Vagina (tissue), 2 donors: ENCODE data around the gene PCDH19.

Experiments
- POLR2A ChIP-seq, 2 donors: fragments of 450-650 bp; IDR thresholded peaks; one replicate each; pipeline ENCODE4 v1.6.1; 2017; ENCODE audit warnings: antibody characterized with exemption in 2 of 2, mild to moderate bottlenecking in 2 of 2, moderate library complexity in 2 of 2
- POLR2AphosphoS5 ChIP-seq, 2 donors: sonication (generic); formaldehyde crosslinking; IDR thresholded peaks; one replicate each; pipeline ENCODE4 v1.9.0; 2017; ENCODE audit warnings: antibody characterized with exemption in 2 of 2, mild to moderate bottlenecking in 2 of 2, low read depth in 1 of 2; ENCODE audit not compliant: insufficient read depth in 1 of 2
- TF ChIP-seq, protein P1 (sequence below), 3 experiments: fragments of 450-650 bp in 2 of 3; fragments of 200-600 bp in 1 of 3; sonication (generic) in 1 of 3; IDR thresholded peaks; one replicate each; pipeline ENCODE4 v1.5.1; 2017 to 2019; ENCODE audit warnings: antibody characterized with exemption in 3 of 3, mild to moderate bottlenecking in 2 of 3, moderate library complexity in 2 of 3

DNA sequence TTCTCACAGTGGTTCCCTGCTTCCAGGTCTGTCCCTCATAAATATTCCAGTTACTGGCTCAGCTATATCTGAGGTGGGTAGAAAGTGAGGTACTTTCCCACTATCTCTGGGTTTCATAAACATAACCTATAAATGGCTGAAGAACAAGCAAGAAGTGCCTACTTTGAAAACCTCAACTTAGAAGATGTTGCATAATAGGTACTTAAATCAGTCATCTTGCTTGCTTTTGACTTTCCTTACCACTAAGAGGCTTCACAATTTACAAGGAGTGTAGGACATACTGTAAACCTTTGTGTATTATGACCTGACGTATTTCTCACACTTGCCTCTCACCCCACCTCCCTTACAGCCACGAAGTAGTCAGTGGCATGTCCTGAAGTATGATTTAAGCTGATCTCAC lies 145.9 kb downstream of the PCDH19 start:
- TF ChIP-seq POLR2AphosphoS5 (IDR thresholded peaks at IDR 0.05; ENCODE audit: insufficient read depth in 1 of 2, low read depth in 1 of 2) (no peak), POLR2A (IDR thresholded peaks at IDR 0.05) (no peak)
- TF ChIP-seq, protein P1, sequence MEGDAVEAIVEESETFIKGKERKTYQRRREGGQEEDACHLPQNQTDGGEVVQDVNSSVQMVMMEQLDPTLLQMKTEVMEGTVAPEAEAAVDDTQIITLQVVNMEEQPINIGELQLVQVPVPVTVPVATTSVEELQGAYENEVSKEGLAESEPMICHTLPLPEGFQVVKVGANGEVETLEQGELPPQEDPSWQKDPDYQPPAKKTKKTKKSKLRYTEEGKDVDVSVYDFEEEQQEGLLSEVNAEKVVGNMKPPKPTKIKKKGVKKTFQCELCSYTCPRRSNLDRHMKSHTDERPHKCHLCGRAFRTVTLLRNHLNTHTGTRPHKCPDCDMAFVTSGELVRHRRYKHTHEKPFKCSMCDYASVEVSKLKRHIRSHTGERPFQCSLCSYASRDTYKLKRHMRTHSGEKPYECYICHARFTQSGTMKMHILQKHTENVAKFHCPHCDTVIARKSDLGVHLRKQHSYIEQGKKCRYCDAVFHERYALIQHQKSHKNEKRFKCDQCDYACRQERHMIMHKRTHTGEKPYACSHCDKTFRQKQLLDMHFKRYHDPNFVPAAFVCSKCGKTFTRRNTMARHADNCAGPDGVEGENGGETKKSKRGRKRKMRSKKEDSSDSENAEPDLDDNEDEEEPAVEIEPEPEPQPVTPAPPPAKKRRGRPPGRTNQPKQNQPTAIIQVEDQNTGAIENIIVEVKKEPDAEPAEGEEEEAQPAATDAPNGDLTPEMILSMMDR (IDR thresholded peaks at IDR 0.05), result no peak
